DMS 273 (cell line): Measurements from ENCODE around the gene TRIM34.
A peak's percentile ranks its signal among the peaks of the same experiment; 100 is the strongest.
"Not testable (repeated sequence)": the region's sequence is repeated elsewhere in the genome, so short reads cannot be mapped to it uniquely, and the experiment has no call there.

Source experiments
- DNase-seq: peaks from one replicate; lab custom pipeline; 2025; ENCODE audit not compliant: unreplicated experiment; lab: John Stamatoyannopoulos, UW

Gene TRIM34

DNA sequence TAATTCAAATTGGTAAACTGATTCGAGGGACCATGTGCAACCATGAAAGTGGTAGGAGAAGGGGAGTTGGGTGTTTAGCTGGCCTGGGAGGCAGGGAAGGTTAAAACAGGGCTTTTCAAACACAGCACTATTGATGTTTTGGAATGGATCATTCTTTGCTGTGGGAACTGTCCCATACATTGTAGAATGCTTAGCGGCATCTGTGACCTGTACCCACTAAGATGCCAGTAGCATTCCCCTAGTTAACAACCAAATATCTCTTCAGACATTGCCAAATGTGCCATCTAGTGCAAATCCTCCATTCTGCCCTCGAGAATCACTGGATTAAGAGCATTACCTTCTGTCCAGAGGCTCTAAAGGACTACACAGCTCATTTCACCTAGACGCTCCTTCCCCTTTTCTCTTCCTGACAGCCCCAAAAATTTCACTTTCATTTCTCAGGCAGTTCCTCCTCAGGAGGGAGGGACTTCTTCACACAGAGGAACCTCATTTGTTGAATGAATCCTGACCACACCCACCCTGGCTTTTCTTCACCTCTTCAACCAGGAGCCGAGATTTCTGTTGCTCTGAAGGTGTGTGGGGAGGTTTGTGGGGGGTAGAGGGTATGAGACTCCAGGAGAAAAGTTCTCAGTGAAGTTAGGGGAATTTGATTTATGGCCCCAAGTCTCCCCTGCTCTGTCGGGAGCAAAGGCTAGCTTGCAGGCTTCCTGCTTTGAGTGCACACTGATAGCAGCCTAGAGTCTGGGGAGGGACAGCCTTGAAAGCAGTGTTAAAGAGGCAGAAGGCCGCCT, at the start of gene TRIM34:
TSS of gene TRIM34 (plus strand) at position 513 of the 791 bp plus-strand sequence. CDS start 7,331 bp downstream, outside the sequence.
- peak; percentile 4 for DNase-seq

DNA sequence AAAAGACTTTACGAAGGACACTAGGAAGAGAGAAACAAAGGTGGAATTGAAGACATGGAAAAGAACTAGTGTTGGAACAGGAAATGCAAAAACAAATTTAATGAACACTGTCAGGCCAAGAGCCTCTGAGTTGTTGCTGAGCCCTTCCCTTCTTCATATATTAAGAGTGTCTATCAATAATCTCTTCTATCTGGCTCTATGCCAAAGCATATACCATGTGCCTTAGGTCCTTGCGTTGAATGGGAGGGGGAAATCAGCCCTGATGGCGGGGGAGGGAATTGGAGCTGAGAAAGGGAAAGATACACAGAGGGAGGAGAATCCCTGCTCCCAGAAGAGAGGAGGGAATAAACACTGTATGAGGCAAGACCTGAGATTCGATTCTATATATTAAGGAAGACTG, 49.6 kb upstream of the TRIM34 start:
- DNase-seq: no peak

GRCh38 chr11:5577101-5577500, 47.7 kb upstream of the TRIM34 start:
- DNase-seq: no peak

- DNase-seq: no peak
Observed at GRCh38 chr11:5580577-5580976, 44.2 kb upstream of the TRIM34 start, which contains the start of gene OR52B6. OR52B6 (plus strand) TSS chr11:5580877; CDS start chr11:5580877, 0 bp downstream.

GRCh38 chr11:5581014-5581413, 43.8 kb upstream of the TRIM34 start:
- DNase-seq: no peak

- not testable (repeated sequence) for DNase-seq
Observed at GRCh38 chr11:5584458-5584857, 40.3 kb upstream of the TRIM34 start.

- DNase-seq: not testable (repeated sequence)
Observed at GRCh38 chr11:5589906-5590305, 34.9 kb upstream of the TRIM34 start.

GRCh38 chr11:5591613-5592012, 33.2 kb upstream of the TRIM34 start:
- DNase-seq: no peak

DNA sequence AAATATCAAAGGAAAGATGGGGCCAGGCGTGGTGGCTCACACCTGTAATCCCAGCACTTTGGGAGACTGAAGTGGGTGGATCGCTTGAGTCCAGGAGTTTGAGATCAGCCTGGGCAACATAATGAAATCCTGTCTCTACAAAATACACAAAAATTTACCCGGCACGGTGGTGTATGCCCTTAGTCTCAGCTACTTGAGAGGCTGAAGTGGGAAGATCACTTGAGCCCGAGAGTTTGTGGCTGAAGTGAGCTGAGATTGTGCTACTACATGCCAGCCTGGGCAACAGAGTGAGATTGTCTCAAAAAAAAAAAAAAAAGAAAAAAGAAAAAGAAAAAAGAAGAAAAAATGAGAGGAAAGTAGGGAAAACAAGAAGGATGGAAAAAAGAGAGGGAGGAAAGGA, 32.2 kb upstream of the TRIM34 start:
- no peak for DNase-seq

DNA sequence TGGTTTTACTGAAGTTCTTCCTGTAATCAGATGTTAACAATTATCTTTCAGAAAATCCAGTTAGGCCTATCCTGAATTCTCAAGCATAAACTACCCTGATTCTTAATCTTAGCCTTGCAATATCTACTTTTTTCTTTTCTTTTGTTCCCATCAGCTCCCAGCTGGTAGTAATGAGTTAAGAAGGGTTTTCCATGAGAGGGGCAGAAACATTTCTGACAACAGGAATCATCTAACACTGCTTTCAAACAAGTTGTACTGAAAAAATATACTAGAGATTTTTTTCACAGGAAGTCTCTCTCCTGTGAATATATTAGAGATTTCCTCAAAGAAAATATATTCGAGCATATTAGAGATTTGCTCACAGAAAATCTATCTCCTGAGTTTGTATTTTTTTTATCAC, 31.7 kb upstream of the TRIM34 start:
- no peak for DNase-seq

- no peak for DNase-seq
Observed at GRCh38 chr11:5596607-5597201, 28.1 kb upstream of the TRIM34 start, which contains the start of gene TRIM6. TRIM6 (plus strand) TSS chr11:5596637; CDS start chr11:5596898, 261 bp downstream.

GRCh38 chr11:5597953-5598352, 26.8 kb upstream of the TRIM34 start:
- no peak for DNase-seq

GRCh38 chr11:5600374-5600851, 24.4 kb upstream of the TRIM34 start:
- peak; percentile 72 for DNase-seq

DNA sequence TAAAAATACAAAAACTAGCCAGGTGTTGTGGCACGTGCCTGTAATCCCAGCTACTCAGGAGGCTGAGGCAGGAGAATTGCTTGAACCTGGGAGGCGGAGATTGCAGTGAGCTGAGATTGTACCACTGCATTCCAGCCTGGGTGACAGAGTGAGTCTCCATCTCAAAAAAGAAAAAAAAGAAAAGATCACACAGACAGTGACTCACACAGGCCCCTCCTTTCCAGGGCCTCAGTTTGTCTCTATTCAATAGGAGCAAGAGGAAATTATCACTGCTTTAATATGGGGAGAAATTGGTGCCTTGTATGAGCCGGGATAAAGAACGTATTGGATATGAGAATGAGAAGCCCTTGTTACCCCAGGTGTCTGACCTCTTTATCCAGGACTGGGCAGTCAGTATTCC, 22.0 kb upstream of the TRIM34 start:
- not testable (repeated sequence) for DNase-seq

GRCh38 chr11:5603326-5603725, 21.5 kb upstream of the TRIM34 start:
- no peak for DNase-seq

DNA sequence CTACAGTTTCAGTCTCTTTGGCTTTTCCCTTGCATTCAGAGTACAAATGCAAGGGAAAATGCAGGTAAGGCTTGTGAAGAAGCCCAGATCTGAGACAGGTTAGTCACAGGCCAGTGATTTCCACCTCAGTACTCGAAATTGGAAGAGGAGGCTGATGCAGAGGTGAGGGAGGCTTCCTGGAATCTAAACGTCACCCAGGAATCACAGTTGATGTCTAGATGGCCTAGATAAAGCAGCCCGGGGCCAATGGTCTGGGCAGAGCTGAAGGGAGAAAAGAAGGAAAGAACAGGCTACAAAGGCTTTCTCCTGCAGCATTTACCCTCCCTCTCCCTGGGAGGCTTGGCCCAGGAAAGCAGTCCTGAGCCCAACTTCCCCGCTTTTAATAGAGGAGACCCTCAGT, 19.9 kb upstream of the TRIM34 start:
- DNase-seq: no peak

GRCh38 chr11:5605849-5606248, 19.0 kb upstream of the TRIM34 start:
- no peak for DNase-seq

DNA sequence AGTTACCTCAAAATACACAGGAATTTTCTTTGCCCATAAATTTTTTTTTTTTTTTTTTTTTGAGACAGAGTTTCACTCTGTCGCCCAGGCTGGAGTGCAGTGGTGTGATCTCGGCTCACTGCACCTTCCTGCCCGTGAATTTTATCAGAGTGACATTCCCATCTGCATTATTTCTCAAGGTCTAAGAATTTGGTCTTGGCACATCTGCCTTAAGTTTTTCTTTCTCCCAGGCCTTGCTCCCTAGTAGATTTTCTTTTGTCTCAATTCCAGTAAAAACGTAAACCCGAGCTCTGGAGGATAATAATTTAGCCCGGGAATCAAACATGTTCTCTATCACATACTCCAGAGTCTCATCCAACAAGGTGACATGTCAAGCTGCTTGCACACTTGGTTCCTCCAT, 16.0 kb upstream of the TRIM34 start:
- no peak for DNase-seq

- no peak for DNase-seq
Observed at GRCh38 chr11:5610446-5610845, 14.4 kb upstream of the TRIM34 start.

- no peak for DNase-seq
Observed at GRCh38 chr11:5611627-5612026, 13.2 kb upstream of the TRIM34 start.

DNA sequence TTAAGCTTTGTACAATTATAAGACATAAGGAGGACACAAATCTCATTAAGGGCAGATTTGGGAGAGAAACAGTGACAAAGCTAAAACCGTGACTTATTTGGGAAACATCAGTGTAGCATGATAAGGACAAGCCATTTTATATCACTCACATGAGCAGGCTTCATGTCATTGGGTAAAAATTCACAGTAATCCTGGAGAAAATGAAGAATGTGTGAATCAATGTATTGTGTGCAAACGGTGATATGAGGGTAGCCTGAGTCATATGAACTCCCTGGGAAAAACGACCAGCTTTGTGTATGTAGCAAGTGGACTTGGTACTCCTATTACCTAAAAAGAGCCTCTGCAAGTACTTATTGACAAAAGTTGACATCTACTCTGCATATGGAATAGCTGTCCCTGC, 6.0 kb upstream of the TRIM34 start:
- no peak for DNase-seq
